K562 (cell line): ENCODE measurements around the gene CHRM4. TPM values are rescaled to one million over a fixed set of nuclear protein-coding genes. Genes with fewer than 3 reads are reported as not detected.

Experiments used
- CREB5 ChIP-seq: fragments of 250-450 bp; sonication (Bioruptor Pico); IDR thresholded peaks from 2 replicates; pipeline ENCODE4 v1.5.0; 2020; ENCODE audit warnings: mild to moderate bottlenecking
- FOSL1 ChIP-seq: fragments of 200-800 bp; sonication (Bioruptor generic); conservative IDR thresholded peaks from 2 replicates; pipeline ENCODE4 v1.6.1; 2016; ENCODE audit warnings: missing genetic modification characterization, missing compliant biosample characterization
- GATAD2A ChIP-seq: fragments of 450-650 bp; IDR thresholded peaks from 2 replicates; pipeline ENCODE4 v1.6.1; 2017
- NFATC3 ChIP-seq: fragments of 450-650 bp; IDR thresholded peaks from 2 replicates; pipeline ENCODE4 v1.6.1; 2017; ENCODE audit warnings: mild to moderate bottlenecking
- NFYB ChIP-seq: IDR thresholded peaks from 2 replicates; pipeline ENCODE4 v1.6.1; 2011; ENCODE audit warnings: mild to moderate bottlenecking, moderate library complexity; ENCODE audit not compliant: insufficient read length; ENCODE audit errors: extremely low read depth
- POLR2G ChIP-seq: fragments of 200-400 bp; formaldehyde crosslinking; IDR thresholded peaks from 2 replicates; pipeline ENCODE4 v1.6.1; 2017; ENCODE audit warnings: low read depth, mild to moderate bottlenecking, antibody characterized with exemption, low read length, moderate library complexity
- PPARD ChIP-seq: fragments of 250-450 bp; sonication (Bioruptor Pico); IDR thresholded peaks from 2 replicates; pipeline ENCODE4 v1.8.0; 2022; ENCODE audit warnings: inconsistent platforms, mild to moderate bottlenecking, moderate library complexity
- RBFOX2 ChIP-seq: fragments of 200-400 bp; formaldehyde crosslinking; IDR thresholded peaks from 2 replicates; pipeline ENCODE4 v1.6.1; 2017; ENCODE audit warnings: low read depth, mild to moderate bottlenecking, low read length, moderate library complexity
- SMARCA4 ChIP-seq: fragments of 450-650 bp; IDR thresholded peaks from 2 replicates; pipeline ENCODE4 v1.6.1; 2016
- TARDBP ChIP-seq: fragments of 450-650 bp; IDR thresholded peaks from 2 replicates; pipeline ENCODE4 v1.6.1; 2016
- ZBTB40 ChIP-seq, 2 experiments: fragments of 450-650 bp in 1 of 2; sonication (generic) in 1 of 2; formaldehyde crosslinking in 1 of 2; IDR thresholded peaks; 2 replicates each; pipeline versions ENCODE4 v1.7.1 to v1.9.0; 2016 to 2022; ENCODE audit warnings: inconsistent platforms in 1 of 2, mild to moderate bottlenecking in 1 of 2, missing genetic modification reagents in 1 of 2
- polyA plus RNA-seq, 8 experiments: library from polyadenylated mRNA; depleted of rRNA in 4 of 8; stranded (reverse) in 5 of 8; unstranded in 3 of 8; fragments of >200 nt; fragmentation: Nextera tagmentation in 2 of 8; fragmentation: Illumina TruSeq in 1 of 8; extraction: Ambion mirVana in 2 of 8; extraction: Trizol in 1 of 8; gene quantifications; 2 replicates each; pipeline versions ENCODE4 v1.2.1 to v1.2.3, GENCODE V29; 2011 to 2014; ENCODE audit warnings: inconsistent platforms in 1 of 8, missing spikeins in 1 of 8
- total RNA-seq, 7 experiments: library from RNA; depleted of rRNA in 6 of 7; stranded (reverse); fragments of >200 nt in 6 of 7; fragmentation: Illumina TruSeq in 2 of 7; extraction: Trizol in 2 of 7; gene quantifications; 2 replicates each; pipeline versions ENCODE4 v1.2.1 to v1.2.3, GENCODE V29; 2011 to 2021; ENCODE audit warnings: low replicate concordance in 1 of 7
- TF ChIP-seq, protein P1 (sequence below): sonication (generic); formaldehyde crosslinking; IDR thresholded peaks from 2 replicates; pipeline ENCODE4 v1.8.1; 2023; ENCODE audit warnings: mild to moderate bottlenecking, missing genetic modification reagents

The CHRM4 gene
- total and polyA plus RNA-seq, 9 of the 15 experiments (the other 6 are each of a cell fraction or from before 2014, with no cell fraction given), result 0.22 to 1.3 (median 0.40) TPM; not detected in 2

- TF ChIP-seq ZBTB40 (IDR thresholded peaks at IDR 0.05), result no peak
- no peak for TF ChIP-seq ZBTB40 (CRISPR knock-in tag; IDR thresholded peaks at IDR 0.05)
- TF ChIP-seq POLR2G, result peak; percentile 36; the same call in 1 of the 2 replicates
- no peak for TF ChIP-seq NFATC3
- TF ChIP-seq, protein P1, sequence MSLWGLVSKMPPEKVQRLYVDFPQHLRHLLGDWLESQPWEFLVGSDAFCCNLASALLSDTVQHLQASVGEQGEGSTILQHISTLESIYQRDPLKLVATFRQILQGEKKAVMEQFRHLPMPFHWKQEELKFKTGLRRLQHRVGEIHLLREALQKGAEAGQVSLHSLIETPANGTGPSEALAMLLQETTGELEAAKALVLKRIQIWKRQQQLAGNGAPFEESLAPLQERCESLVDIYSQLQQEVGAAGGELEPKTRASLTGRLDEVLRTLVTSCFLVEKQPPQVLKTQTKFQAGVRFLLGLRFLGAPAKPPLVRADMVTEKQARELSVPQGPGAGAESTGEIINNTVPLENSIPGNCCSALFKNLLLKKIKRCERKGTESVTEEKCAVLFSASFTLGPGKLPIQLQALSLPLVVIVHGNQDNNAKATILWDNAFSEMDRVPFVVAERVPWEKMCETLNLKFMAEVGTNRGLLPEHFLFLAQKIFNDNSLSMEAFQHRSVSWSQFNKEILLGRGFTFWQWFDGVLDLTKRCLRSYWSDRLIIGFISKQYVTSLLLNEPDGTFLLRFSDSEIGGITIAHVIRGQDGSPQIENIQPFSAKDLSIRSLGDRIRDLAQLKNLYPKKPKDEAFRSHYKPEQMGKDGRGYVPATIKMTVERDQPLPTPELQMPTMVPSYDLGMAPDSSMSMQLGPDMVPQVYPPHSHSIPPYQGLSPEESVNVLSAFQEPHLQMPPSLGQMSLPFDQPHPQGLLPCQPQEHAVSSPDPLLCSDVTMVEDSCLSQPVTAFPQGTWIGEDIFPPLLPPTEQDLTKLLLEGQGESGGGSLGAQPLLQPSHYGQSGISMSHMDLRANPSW (CRISPR knock-in tag), result no peak
- TF ChIP-seq GATAD2A, result no peak
- no peak for TF ChIP-seq NFYB
- no peak for TF ChIP-seq TARDBP
- no peak for TF ChIP-seq FOSL1 (tag)
- TF ChIP-seq SMARCA4, result no peak
- no peak for TF ChIP-seq CREB5
- TF ChIP-seq PPARD (CRISPR knock-in tag), result no peak
- peak; percentile 43; the same call in 1 of the 2 replicates for TF ChIP-seq RBFOX2
These were observed 34.1 kb downstream of the CHRM4 start (continued) for GRCh38 chr11:46357483-46357936.
